Measurements from ENCODE around the gene MS4A6E. TPM values are rescaled to one million over a fixed set of nuclear protein-coding genes. Genes with fewer than 3 reads are reported as not detected.
"Not testable (repeated sequence)": the region's sequence is repeated elsewhere in the genome, so short reads cannot be mapped to it uniquely, and the experiment has no call there.

The MS4A6E gene
- polyA plus RNA-seq, 3 donors = not detected

- peaks cover 35 to 83% of the 10 kb centered on the region in 2 donors for H3K36me3 ChIP-seq (replicated peaks in 1 of 2; ENCODE audit: control insufficient read depth in 1 of 2, insufficient read depth in 2 of 2, low read length in 2 of 2)
- Mint-ChIP-seq H3K27ac (no peak overlapping the region), H3K4me3 (no peak overlapping the region), H3K36me3 (peaks cover 65 to 75% of the 10 kb centered on the region in 2 donors), H3K4me1 (no peaks in the 10 kb centered on the region), H3K27me3 (ENCODE audit: low read depth in 3 of 3) (no peaks in the 10 kb centered on the region), H3K9me3 (no peaks in the 10 kb centered on the region)
- no peak overlapping the region for H2AFZ ChIP-seq (ENCODE audit: insufficient read depth, low read depth, low read length, poor library complexity, severe bottlenecking)
- no peak overlapping the region for H3K9ac ChIP-seq (ENCODE audit: insufficient read depth, low read length, poor library complexity, severe bottlenecking)
- no peaks in the 10 kb centered on the region for H3K9me3 ChIP-seq (replicated peaks in 1 of 2; ENCODE audit: control insufficient read depth in 1 of 2, insufficient read depth in 1 of 2, low read length in 2 of 2)
- no peak for DNase-seq
- no peak overlapping the region for H3K27ac ChIP-seq (ENCODE audit: low read depth in 1 of 2, low read length in 2 of 2)
- WGBS (ENCODE audit: insufficient coverage) = 100% methylated on average over 1 of the region's 3 CpGs
- H4K20me1 ChIP-seq (ENCODE audit: insufficient read depth, low read length) = no peaks in the 10 kb centered on the region
- no peaks in the 10 kb centered on the region for H3K4me1 ChIP-seq (ENCODE audit: control insufficient read depth in 1 of 2, insufficient read depth in 2 of 2, low read length in 2 of 2)
- peaks cover 6% of the 10 kb centered on the region for H3K79me2 ChIP-seq (ENCODE audit: insufficient read depth, low read length)
- no peak for TF ChIP-seq CTCF (IDR thresholded peaks at IDR 0.05)
- no peak overlapping the region for H3K4me2 ChIP-seq (replicated peaks; ENCODE audit: extremely low read depth, low read length, poor library complexity, severe bottlenecking)
- intact Hi-C loops (cut with micrococcal nuclease) = no loop called here
- H3K27me3 ChIP-seq (ENCODE audit: control insufficient read depth in 2 of 2, insufficient read depth in 2 of 2, low read length in 2 of 2) = no peaks in the 10 kb centered on the region
- no peak overlapping the region for H3K4me3 ChIP-seq (replicated peaks in 1 of 3; ENCODE audit: low read depth in 2 of 3, low read length in 3 of 3)
Measured at GRCh38 chr11:60301178-60301577, 25.9 kb upstream of the MS4A6E start.

- H3K4me3 Mint-ChIP-seq; H3K4me2 ChIP-seq (replicated peaks; ENCODE audit: extremely low read depth, low read length, poor library complexity, severe bottlenecking); H3K4me3 ChIP-seq (replicated peaks in 1 of 3; ENCODE audit: low read depth in 2 of 3, low read length in 3 of 3); H3K27me3 ChIP-seq (ENCODE audit: control insufficient read depth in 2 of 2, insufficient read depth in 2 of 2, low read length in 2 of 2); H3K79me2 ChIP-seq (ENCODE audit: insufficient read depth, low read length); H3K4me1 Mint-ChIP-seq; intact Hi-C loops (cut with micrococcal nuclease); DNase-seq; H3K4me1 ChIP-seq (ENCODE audit: control insufficient read depth in 1 of 2, insufficient read depth in 2 of 2, low read length in 2 of 2); H3K9me3 Mint-ChIP-seq; H3K27me3 Mint-ChIP-seq (ENCODE audit: low read depth in 3 of 3); H3K9ac ChIP-seq (ENCODE audit: insufficient read depth, low read length, poor library complexity, severe bottlenecking); H3K27ac ChIP-seq (ENCODE audit: low read depth in 1 of 2, low read length in 2 of 2); H4K20me1 ChIP-seq (ENCODE audit: insufficient read depth, low read length); H2AFZ ChIP-seq (ENCODE audit: insufficient read depth, low read depth, low read length, poor library complexity, severe bottlenecking); H3K9me3 ChIP-seq (replicated peaks in 1 of 2; ENCODE audit: control insufficient read depth in 1 of 2, insufficient read depth in 1 of 2, low read length in 2 of 2): not testable (repeated sequence)
- WGBS (ENCODE audit: insufficient coverage) = no CpG with 5 or more reads among the region's 6 CpGs
- peaks cover 42 to 85% of the 10 kb centered on the region in 2 donors for H3K36me3 ChIP-seq (replicated peaks in 1 of 2; ENCODE audit: control insufficient read depth in 1 of 2, insufficient read depth in 2 of 2, low read length in 2 of 2)
- Mint-ChIP-seq H3K36me3 (peaks cover 66 to 75% of the 10 kb centered on the region in 2 donors), H3K27ac (peak overlapping the region in 2 of 7 donors; percentile 15 to 41)
Measured at GRCh38 chr11:60301884-60302283, 25.2 kb upstream of the MS4A6E start.

All from CD14-positive monocyte (primary cell).